Right lobe of liver (tissue), 6 donors: ENCODE results near the gene PCSK6. TPM values are rescaled to one million over a fixed set of nuclear protein-coding genes. Genes with fewer than 3 reads are reported as not detected.
A peak's percentile ranks its signal among the peaks of the same experiment; 100 is the strongest.

Experiments
- ATAC-seq, 4 donors: fragments of 200-7000 bp; cut with Tn5 transposase; one replicate each; pipeline ENCODE4 v1.9.1; 2020; ENCODE audit warnings: mild to moderate bottlenecking in 4 of 4, moderate library complexity in 4 of 4
- DNase-seq, 3 donors: peaks; one replicate each; pipeline ENCODE4 v3.0.0-alpha.2; 2020
- H3K27ac ChIP-seq, 3 donors: fragments of 200-600 bp; one replicate each; pipeline ENCODE4 v1.8.0; 2022
- H3K27me3 ChIP-seq, 2 donors: fragments of 200-600 bp; one replicate each; pipeline ENCODE4 v1.8.0; 2022
- H3K36me3 ChIP-seq, 4 donors: fragments of 200-600 bp; sonication (generic) in 1 of 4; one replicate each; pipeline versions ENCODE4 v1.5.1 to v1.8.0; 2017 to 2022; ENCODE audit warnings: control low read depth in 1 of 4
- H3K4me1 ChIP-seq, 4 donors: fragments of 200-600 bp; sonication (generic) in 1 of 4; one replicate each; pipeline versions ENCODE4 v1.5.1 to v1.8.0; 2017 to 2022; ENCODE audit warnings: control low read depth in 1 of 4
- H3K4me3 ChIP-seq, 3 donors: fragments of 200-600 bp; one replicate each; pipeline ENCODE4 v1.8.0; 2022
- H3K9me3 ChIP-seq, 4 donors: fragments of 200-600 bp; sonication (generic) in 1 of 4; one replicate each; pipeline versions ENCODE4 v1.5.1 to v1.8.0; 2017 to 2022; ENCODE audit warnings: control low read depth in 1 of 4
- CTCF ChIP-seq, 4 donors: fragments of 200-600 bp in 3 of 4; fragments of 450-650 bp in 1 of 4; IDR thresholded peaks; one replicate each; pipeline versions ENCODE4 v1.5.1 to v1.8.0; 2016 to 2022; ENCODE audit warnings: antibody characterized with exemption in 4 of 4, mild to moderate bottlenecking in 2 of 4
- POLR2A ChIP-seq: fragments of 450-650 bp; IDR thresholded peaks from one replicate; pipeline ENCODE4 v1.6.1; 2017; ENCODE audit warnings: antibody characterized with exemption, mild to moderate bottlenecking
- WGBS: methylation state at CpG from one replicate; pipeline ENCODE4 v1.1.6; 2018; ENCODE audit warnings: low coverage, low lambda C conversion rate; ENCODE audit not compliant: insufficient coverage; ENCODE audit errors: missing lambda C conversion rate; 5-methylcytosine and 5-hydroxymethylcytosine counted together
- intact Hi-C, 2 donors: fragments of 100-400 bp; cut with DNase I; formaldehyde crosslinking; loops; one replicate each; pipeline versions ENCODE4 v1.11.2 to v1.14.1; 2022
- total RNA-seq, 6 experiments: library from RNA; depleted of rRNA in 2 of 6; stranded (reverse); fragments of >200 nt in 2 of 6; fragmentation: NEBNext Ultra II Directional in 3 of 6; extraction: Animal tissue kit (Norgen Biotek cat#: 25700) in 3 of 6; gene quantifications; one replicate each; pipeline versions ENCODE4 v1.1.0 to v1.2.4, GENCODE V29; 2016 to 2023
- donor health status: DM: no; HTN: yes; CAD: no.
- donor health status: DM: no; HTN: no; CAD: no.
- donor health status: DM: no; HTN: no; CAD: no.
- donor health status: DM: no; HTN: yes; CAD: no.
- donor health status: DM: no; HTN: yes; CAD: no.

The PCSK6 gene
- total RNA-seq, 6 experiments from 2014 or later: 165 to 218 (median 207) TPM

- ATAC-seq (peak; percentile 18 to 51 (median 24)), DNase-seq (no peak)
- Histone ChIP-seq H3K9me3 (no peaks in the 10 kb centered on the region), H3K27ac (peak overlapping the region in 1 of 3 donors; percentile 0), H3K4me3 (no peak overlapping the region), H3K4me1 (peaks cover 0 to 26% (median 0%) of the 10 kb centered on the region in 4 donors), H3K27me3 (no peaks in the 10 kb centered on the region), H3K36me3 (peaks cover 0 to 18% (median 3%) of the 10 kb centered on the region in 4 donors)
- WGBS: 71% methylated on average over 7 of the region's 14 CpGs
- TF ChIP-seq POLR2A (no peak), CTCF (IDR thresholded peaks at IDR 0.05) (no peak)
- intact Hi-C loops: no loop called here
These were observed 140.2 kb downstream of the PCSK6 start for GRCh38 chr15:101349047-101349951.

GRCh38 chr15:101348643-101349042, 140.9 kb downstream of the PCSK6 start:
- Histone ChIP-seq H3K36me3 (peaks cover 0 to 12% (median 2%) of the 10 kb centered on the region in 4 donors), H3K9me3 (no peaks in the 10 kb centered on the region), H3K27me3 (no peaks in the 10 kb centered on the region), H3K4me1 (peaks cover 0 to 26% (median 0%) of the 10 kb centered on the region in 4 donors), H3K27ac (peak overlapping the region in 1 of 3 donors; percentile 0), H3K4me3 (no peak overlapping the region)
- WGBS: 82% methylated on average over 9 of the region's 12 CpGs
- intact Hi-C loops: no loop called here
- TF ChIP-seq POLR2A (no peak), CTCF (IDR thresholded peaks at IDR 0.05) (no peak)
- peak; percentile 9 to 20 (median 10) for ATAC-seq
- no peak for DNase-seq

GRCh38 chr15:101348015-101348414, 141.5 kb downstream of the PCSK6 start:
- WGBS: 97% methylated on average over 5 of the region's 17 CpGs
- peak in 3 of 4 donors; percentile 8 to 52 (median 11) for ATAC-seq

GRCh38 chr15:101347454-101347853, 142.1 kb downstream of the PCSK6 start:
- H3K4me1 ChIP-seq: peaks cover 0 to 26% (median 0%) of the 10 kb centered on the region in 4 donors
- WGBS: 64% methylated on average over 3 of the region's 5 CpGs
- no peak overlapping the region for H3K27ac ChIP-seq
- ATAC-seq: peak; percentile 5 to 53 (median 26)
- no peak for DNase-seq
- no peak for TF ChIP-seq POLR2A
- TF ChIP-seq CTCF (IDR thresholded peaks at IDR 0.05): no peak
- no peak overlapping the region for H3K4me3 ChIP-seq
- no peaks in the 10 kb centered on the region for H3K27me3 ChIP-seq
- no peaks in the 10 kb centered on the region for H3K9me3 ChIP-seq
- peaks cover 0 to 11% (median 0%) of the 10 kb centered on the region in 4 donors for H3K36me3 ChIP-seq
- intact Hi-C loops: no loop called here

More at GRCh38 chr15:101348015-101348414, 141.5 kb downstream of the PCSK6 start:
- Histone ChIP-seq H3K4me1 (peaks cover 0 to 26% (median 0%) of the 10 kb centered on the region in 4 donors), H3K27ac (no peak overlapping the region), H3K27me3 (no peaks in the 10 kb centered on the region), H3K4me3 (no peak overlapping the region), H3K9me3 (no peaks in the 10 kb centered on the region), H3K36me3 (peaks cover 0 to 11% (median under 1%) of the 10 kb centered on the region in 4 donors)
- intact Hi-C loops: no loop called here
- no peak for DNase-seq
- TF ChIP-seq CTCF (IDR thresholded peaks at IDR 0.05) (no peak), POLR2A (no peak)
